Skeletal muscle tissue (tissue), 4 donors: ENCODE results near the gene PLXDC2. TPM values are rescaled to one million over a fixed set of nuclear protein-coding genes. Genes with fewer than 3 reads are reported as not detected.
"Not testable (repeated sequence)": the region's sequence is repeated elsewhere in the genome, so short reads cannot be mapped to it uniquely, and the experiment has no call there.

ENCODE experiments used
- H3K27ac ChIP-seq: one replicate; pipeline ENCODE4 v1.7.0; 2013; ENCODE audit warnings: mild to moderate bottlenecking, low read depth, low read length, inconsistent platforms
- H3K27me3 ChIP-seq, 3 donors: one replicate each; pipeline ENCODE4 v1.7.0; 2013; ENCODE audit warnings: low read length in 3 of 3; ENCODE audit not compliant: control insufficient read depth in 3 of 3, insufficient read depth in 3 of 3
- H3K36me3 ChIP-seq, 3 donors: one replicate each; pipeline ENCODE4 v1.7.0; 2013; ENCODE audit warnings: low read length in 3 of 3; ENCODE audit not compliant: control insufficient read depth in 3 of 3, insufficient read depth in 3 of 3
- H3K4me1 ChIP-seq, 3 donors: one replicate each; pipeline ENCODE4 v1.7.0; 2013; ENCODE audit warnings: low read length in 3 of 3, mild to moderate bottlenecking in 3 of 3; ENCODE audit not compliant: control insufficient read depth in 3 of 3, insufficient read depth in 3 of 3
- H3K4me3 ChIP-seq, 3 donors: one replicate each; pipeline ENCODE4 v1.7.0; 2013; ENCODE audit warnings: low read length in 3 of 3
- H3K9ac ChIP-seq, 3 donors: one replicate each; pipeline ENCODE4 v1.7.0; 2013; ENCODE audit warnings: low read length in 3 of 3, mild to moderate bottlenecking in 3 of 3, moderate library complexity in 2 of 3, low read depth in 1 of 3
- H3K9me3 ChIP-seq, 3 donors: one replicate each; pipeline ENCODE4 v1.7.0; 2013; ENCODE audit warnings: low read length in 3 of 3; ENCODE audit not compliant: control insufficient read depth in 3 of 3
- total RNA-seq: library from RNA; depleted of rRNA; stranded (reverse); fragments of >200 nt; gene quantifications from one replicate; pipeline ENCODE4 v1.2.3, GENCODE V29; 2014
- donor health status: Osteomylitis.

PLXDC2 gene
- total RNA-seq, 1 donor from 2014 or later, result 23.0 TPM

- Histone ChIP-seq H3K9ac (no peak overlapping the region), H3K4me3 (no peak overlapping the region), H3K4me1 (no peaks in the 10 kb centered on the region), H3K36me3 (no peaks in the 10 kb centered on the region), H3K27me3 (no peaks in the 10 kb centered on the region), H3K9me3 (no peaks in the 10 kb centered on the region), H3K27ac (no peak overlapping the region)
Observed at GRCh38 chr10:20173046-20173445, 356.8 kb downstream of the PLXDC2 start.

DNA sequence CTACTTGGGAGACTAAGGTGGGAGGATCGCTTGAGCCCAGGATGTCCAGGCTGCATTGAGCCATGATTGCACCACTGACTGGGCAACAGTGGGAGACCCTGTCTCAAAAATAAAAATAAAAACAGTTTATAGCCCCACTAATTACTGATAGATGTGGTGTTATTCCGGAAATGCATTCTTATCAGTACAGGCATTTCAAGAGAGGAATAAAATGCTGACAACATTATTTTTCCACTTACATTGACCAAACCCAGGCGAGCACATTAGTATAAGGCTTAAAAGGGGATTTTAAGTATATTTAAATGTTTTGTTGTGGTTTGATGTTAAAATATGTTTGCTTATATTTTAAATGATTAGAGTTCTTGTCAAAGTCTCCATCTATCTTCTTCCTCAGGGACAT, 359.5 kb downstream of the PLXDC2 start:
- H3K4me1 ChIP-seq, result no peaks in the 10 kb centered on the region

GRCh38 chr10:20180766-20181165, 364.5 kb downstream of the PLXDC2 start:
- H3K4me3 ChIP-seq, result no peak overlapping the region
- H3K9me3 ChIP-seq, result no peaks in the 10 kb centered on the region
- H3K27ac ChIP-seq, result no peak overlapping the region
- no peaks in the 10 kb centered on the region for H3K36me3 ChIP-seq
- H3K27me3 ChIP-seq, result no peaks in the 10 kb centered on the region
- no peaks in the 10 kb centered on the region for H3K4me1 ChIP-seq
- no peak overlapping the region for H3K9ac ChIP-seq

More for the DNA sequence above, 359.5 kb downstream of the PLXDC2 start:
- no peaks in the 10 kb centered on the region for H3K36me3 ChIP-seq
- H3K27me3 ChIP-seq, result no peaks in the 10 kb centered on the region
- no peak overlapping the region for H3K27ac ChIP-seq
- no peak overlapping the region for H3K9ac ChIP-seq
- no peaks in the 10 kb centered on the region for H3K9me3 ChIP-seq
- no peak overlapping the region for H3K4me3 ChIP-seq

GRCh38 chr10:20181434-20181833, 365.2 kb downstream of the PLXDC2 start:
- Histone ChIP-seq H3K4me1 (no peaks in the 10 kb centered on the region), H3K9ac (no peak overlapping the region)

GRCh38 chr10:20185116-20185515, 368.9 kb downstream of the PLXDC2 start:
- Histone ChIP-seq H3K27ac (no peak overlapping the region), H3K9ac (no peak overlapping the region), H3K9me3 (no peaks in the 10 kb centered on the region), H3K27me3 (no peaks in the 10 kb centered on the region), H3K4me1 (no peaks in the 10 kb centered on the region), H3K4me3 (no peak overlapping the region), H3K36me3 (no peaks in the 10 kb centered on the region)

More at GRCh38 chr10:20181434-20181833, 365.2 kb downstream of the PLXDC2 start:
- H3K27me3 ChIP-seq, result no peaks in the 10 kb centered on the region
- no peaks in the 10 kb centered on the region for H3K36me3 ChIP-seq
- H3K4me3 ChIP-seq, result no peak overlapping the region
- H3K9me3 ChIP-seq, result no peaks in the 10 kb centered on the region
- H3K27ac ChIP-seq, result no peak overlapping the region

DNA sequence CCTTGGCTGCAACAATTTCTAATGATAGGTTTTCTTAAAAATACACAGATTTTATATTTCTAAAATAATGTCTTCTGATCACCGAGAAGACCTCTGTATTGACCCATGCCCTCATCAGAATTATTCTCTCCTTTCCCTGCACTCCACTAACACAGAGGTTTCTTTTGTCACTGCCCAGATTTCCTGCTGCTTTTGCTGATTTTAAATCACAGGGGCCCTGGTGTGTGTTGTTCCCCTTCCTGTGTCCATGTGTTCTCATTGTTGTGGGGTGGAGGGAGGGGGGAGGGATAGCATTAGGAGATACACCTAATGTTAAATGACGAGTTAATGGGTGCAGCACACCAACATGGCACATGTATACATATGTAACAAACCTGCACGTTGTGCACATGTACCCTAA, 375.2 kb downstream of the PLXDC2 start:
- not testable (repeated sequence) for H3K4me3 ChIP-seq, H3K36me3 ChIP-seq, H3K4me1 ChIP-seq, H3K9ac ChIP-seq, H3K27me3 ChIP-seq, H3K27ac ChIP-seq, H3K9me3 ChIP-seq

DNA sequence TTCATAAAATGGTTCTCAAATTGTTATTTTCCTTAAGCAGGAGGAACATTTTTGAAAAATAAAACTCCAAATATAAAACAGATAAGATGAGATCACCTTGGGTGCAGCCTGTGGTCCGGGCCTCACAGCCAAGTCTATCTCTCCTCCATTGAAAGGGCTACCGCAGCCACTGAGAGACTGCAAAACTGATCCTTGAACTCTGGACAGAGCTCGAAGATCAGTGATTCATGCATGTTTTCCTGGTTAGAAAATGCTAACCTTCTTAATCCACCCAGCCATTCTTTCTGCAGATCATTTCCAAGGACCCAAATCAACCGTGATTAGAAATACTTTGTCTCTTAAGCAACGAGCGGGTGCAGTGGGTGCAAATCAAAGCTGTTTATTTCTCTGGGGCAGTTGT, 378.8 kb downstream of the PLXDC2 start:
- no peak overlapping the region for H3K27ac ChIP-seq
- no peaks in the 10 kb centered on the region for H3K27me3 ChIP-seq
- no peaks in the 10 kb centered on the region for H3K36me3 ChIP-seq
- H3K4me3 ChIP-seq, result no peak overlapping the region
- no peaks in the 10 kb centered on the region for H3K4me1 ChIP-seq
- H3K9me3 ChIP-seq, result no peaks in the 10 kb centered on the region
- no peak overlapping the region for H3K9ac ChIP-seq

DNA sequence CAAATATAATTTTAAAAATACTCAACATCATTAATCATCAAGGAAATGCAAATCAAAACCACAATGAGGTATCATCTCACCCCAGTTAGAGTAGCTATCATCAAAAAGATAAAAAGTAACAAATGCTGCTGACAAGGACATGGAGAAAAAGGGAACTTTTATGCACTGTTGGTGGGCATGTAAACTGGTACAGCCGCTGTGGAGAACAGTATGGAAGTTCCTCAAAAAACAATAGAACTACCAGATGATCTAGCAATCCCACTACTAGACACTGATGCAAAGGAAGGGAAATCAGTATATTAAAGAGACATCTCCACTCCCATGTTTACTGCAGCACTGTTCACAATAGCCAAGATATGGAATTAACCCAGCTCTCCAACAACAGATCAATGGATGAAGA, 384.5 kb downstream of the PLXDC2 start:
- H3K36me3 ChIP-seq, result no peaks in the 10 kb centered on the region
- H3K9ac ChIP-seq, result no peak overlapping the region
- H3K9me3 ChIP-seq, result no peaks in the 10 kb centered on the region
- no peaks in the 10 kb centered on the region for H3K4me1 ChIP-seq
- no peak overlapping the region for H3K4me3 ChIP-seq
- no peaks in the 10 kb centered on the region for H3K27me3 ChIP-seq
- no peak overlapping the region for H3K27ac ChIP-seq

- H3K36me3 ChIP-seq, result no peaks in the 10 kb centered on the region
- H3K4me3 ChIP-seq, result no peak overlapping the region
- no peak overlapping the region for H3K9ac ChIP-seq
- H3K9me3 ChIP-seq, result no peaks in the 10 kb centered on the region
- H3K27ac ChIP-seq, result no peak overlapping the region
- H3K27me3 ChIP-seq, result no peaks in the 10 kb centered on the region
- H3K4me1 ChIP-seq, result no peaks in the 10 kb centered on the region
Observed at GRCh38 chr10:20202337-20202736, 386.1 kb downstream of the PLXDC2 start.

- H3K27me3 ChIP-seq, result no peaks in the 10 kb centered on the region
- H3K4me1 ChIP-seq, result no peaks in the 10 kb centered on the region
- H3K4me3 ChIP-seq, result no peak overlapping the region
- H3K9ac ChIP-seq, result no peak overlapping the region
- no peaks in the 10 kb centered on the region for H3K36me3 ChIP-seq
- no peak overlapping the region for H3K27ac ChIP-seq
- H3K9me3 ChIP-seq, result no peaks in the 10 kb centered on the region
Observed at GRCh38 chr10:20207653-20208052, 391.4 kb downstream of the PLXDC2 start.

GRCh38 chr10:20209098-20209497, 392.9 kb downstream of the PLXDC2 start:
- H3K27me3 ChIP-seq, result not testable (repeated sequence)

More at GRCh38 chr10:20209098-20209497, 392.9 kb downstream of the PLXDC2 start:
- not testable (repeated sequence) for H3K27ac ChIP-seq, H3K9me3 ChIP-seq, H3K4me3 ChIP-seq, H3K9ac ChIP-seq, H3K4me1 ChIP-seq, H3K36me3 ChIP-seq
